BJ (cell line): ENCODE results near the gene PPRC1. TPM values are rescaled to one million over a fixed set of nuclear protein-coding genes. Genes with fewer than 3 reads are reported as not detected.
A peak's percentile ranks its signal among the peaks of the same experiment; 100 is the strongest.

Source experiments
- CTCF ChIA-PET: fragments of 350-600 bp; formaldehyde crosslinking; extraction: SDS; loops from one replicate; lab custom pipeline; 2021; ENCODE audit warnings: antibody characterized with exemption, inconsistent platforms; lab: Yijun Ruan, JAX
- POLR2A ChIA-PET: fragments of 300-600 bp; sonication (Branson Sonifier 250); formaldehyde crosslinking; extraction: SDS; loops from one replicate; lab custom pipeline; 2021; ENCODE audit warnings: antibody characterized with exemption; lab: Charles Lee
- DNase-seq: peaks from one replicate; pipeline ENCODE4 v3.0.0-alpha.2; 2011; ENCODE audit warnings: low read depth
- H3K27me3 ChIP-seq: 2 replicates; pipeline ENCODE4 v1.6.0; 2011; ENCODE audit warnings: low read length; ENCODE audit not compliant: control insufficient read depth, insufficient read depth
- H3K36me3 ChIP-seq: 2 replicates; pipeline ENCODE4 v1.5.1; 2011; ENCODE audit warnings: low read length; ENCODE audit not compliant: control insufficient read depth, insufficient read depth
- H3K4me3 ChIP-seq: 2 replicates; pipeline ENCODE4 v1.5.1; 2011; ENCODE audit warnings: low read depth, mild to moderate bottlenecking, control low read depth, low read length
- polyA plus RNA-seq: library from polyadenylated mRNA; depleted of rRNA; stranded (reverse); fragments of >200 nt; gene quantifications from 2 replicates; pipeline ENCODE4 v1.2.3, GENCODE V29; 2011
- TF ChIP-seq, protein P1 (sequence below): IDR thresholded peaks from 2 replicates; pipeline ENCODE4 v1.5.1; 2011; ENCODE audit warnings: low read depth, mild to moderate bottlenecking, control low read depth, inconsistent platforms, low read length, moderate library complexity; ENCODE audit not compliant: insufficient read depth

Gene PPRC1
- polyA plus RNA-seq, 1 experiment, result 17.3 TPM

DNA sequence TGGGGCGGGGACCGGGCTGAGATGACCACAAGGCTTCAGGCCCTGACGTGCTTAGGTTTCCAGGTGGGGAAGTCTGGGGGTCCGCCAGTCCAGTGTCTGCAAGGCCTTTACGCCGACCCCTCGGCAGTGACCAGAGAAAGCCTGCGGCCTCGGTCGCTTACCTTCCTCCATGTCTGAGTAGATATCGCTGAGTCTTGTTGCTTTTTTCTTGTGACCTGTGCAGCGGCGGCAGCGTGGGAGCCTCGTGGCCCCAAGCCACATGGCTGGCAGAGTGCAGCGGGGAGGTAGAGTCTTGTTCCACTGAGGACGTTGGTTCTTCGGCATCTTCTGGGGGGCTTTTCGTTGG is 19.7 kb downstream of the PPRC1 start:
- no peaks in the 10 kb centered on the region for H3K27me3 ChIP-seq
- H3K36me3 ChIP-seq, result peaks cover 20% of the 10 kb centered on the region
- TF ChIP-seq, protein P1, sequence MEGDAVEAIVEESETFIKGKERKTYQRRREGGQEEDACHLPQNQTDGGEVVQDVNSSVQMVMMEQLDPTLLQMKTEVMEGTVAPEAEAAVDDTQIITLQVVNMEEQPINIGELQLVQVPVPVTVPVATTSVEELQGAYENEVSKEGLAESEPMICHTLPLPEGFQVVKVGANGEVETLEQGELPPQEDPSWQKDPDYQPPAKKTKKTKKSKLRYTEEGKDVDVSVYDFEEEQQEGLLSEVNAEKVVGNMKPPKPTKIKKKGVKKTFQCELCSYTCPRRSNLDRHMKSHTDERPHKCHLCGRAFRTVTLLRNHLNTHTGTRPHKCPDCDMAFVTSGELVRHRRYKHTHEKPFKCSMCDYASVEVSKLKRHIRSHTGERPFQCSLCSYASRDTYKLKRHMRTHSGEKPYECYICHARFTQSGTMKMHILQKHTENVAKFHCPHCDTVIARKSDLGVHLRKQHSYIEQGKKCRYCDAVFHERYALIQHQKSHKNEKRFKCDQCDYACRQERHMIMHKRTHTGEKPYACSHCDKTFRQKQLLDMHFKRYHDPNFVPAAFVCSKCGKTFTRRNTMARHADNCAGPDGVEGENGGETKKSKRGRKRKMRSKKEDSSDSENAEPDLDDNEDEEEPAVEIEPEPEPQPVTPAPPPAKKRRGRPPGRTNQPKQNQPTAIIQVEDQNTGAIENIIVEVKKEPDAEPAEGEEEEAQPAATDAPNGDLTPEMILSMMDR, result no peak
- POLR2A ChIA-PET, result no interaction called here
- no peak for DNase-seq
- CTCF ChIA-PET, result interaction anchor here (0.9 to 2.6 kb wide), 5 partner anchors 17 to 201 kb away, joined by 3 to 7 read pairs (median 3); partner anchors contain the start of gene PPRC1
- H3K4me3 ChIP-seq, result peak overlapping the region; percentile 77

DNA sequence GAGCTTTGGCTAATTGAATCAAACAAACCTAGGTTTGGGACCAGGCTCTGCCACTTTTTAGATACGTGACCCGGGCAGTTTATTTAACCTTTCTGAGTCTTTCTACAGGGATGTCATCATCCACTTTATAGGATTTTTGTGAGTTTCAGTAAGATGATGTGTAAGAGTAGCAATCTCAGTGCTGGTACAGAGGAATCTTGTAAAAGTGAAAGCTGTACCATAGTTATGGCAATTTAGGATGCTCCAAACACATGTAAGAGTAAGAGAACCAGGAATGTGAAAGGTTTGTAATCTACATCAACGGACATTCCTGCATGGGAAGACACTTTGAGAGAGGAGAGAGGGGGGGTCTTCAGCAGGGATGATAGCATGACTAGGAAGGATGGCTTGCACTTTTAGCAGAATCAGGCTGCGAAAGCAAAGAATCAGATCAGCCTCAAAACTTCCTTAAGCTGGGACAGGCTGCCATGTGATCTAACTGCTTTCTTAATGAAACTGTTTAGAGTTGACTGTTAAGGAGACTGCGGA is 20.3 kb downstream of the PPRC1 start:
- H3K36me3 ChIP-seq, result peaks cover 23% of the 10 kb centered on the region
- POLR2A ChIA-PET, result no interaction called here
- DNase-seq, result no peak
- no peaks in the 10 kb centered on the region for H3K27me3 ChIP-seq
- TF ChIP-seq, protein P1, result no peak
- peak overlapping the region; percentile 77 for H3K4me3 ChIP-seq
- CTCF ChIA-PET, result interaction anchor here (0.8 to 2.6 kb wide), 3 partner anchors 17 to 198 kb away, joined by 4 to 7 read pairs (median 6); no protein-coding TSS in a partner anchor

DNA sequence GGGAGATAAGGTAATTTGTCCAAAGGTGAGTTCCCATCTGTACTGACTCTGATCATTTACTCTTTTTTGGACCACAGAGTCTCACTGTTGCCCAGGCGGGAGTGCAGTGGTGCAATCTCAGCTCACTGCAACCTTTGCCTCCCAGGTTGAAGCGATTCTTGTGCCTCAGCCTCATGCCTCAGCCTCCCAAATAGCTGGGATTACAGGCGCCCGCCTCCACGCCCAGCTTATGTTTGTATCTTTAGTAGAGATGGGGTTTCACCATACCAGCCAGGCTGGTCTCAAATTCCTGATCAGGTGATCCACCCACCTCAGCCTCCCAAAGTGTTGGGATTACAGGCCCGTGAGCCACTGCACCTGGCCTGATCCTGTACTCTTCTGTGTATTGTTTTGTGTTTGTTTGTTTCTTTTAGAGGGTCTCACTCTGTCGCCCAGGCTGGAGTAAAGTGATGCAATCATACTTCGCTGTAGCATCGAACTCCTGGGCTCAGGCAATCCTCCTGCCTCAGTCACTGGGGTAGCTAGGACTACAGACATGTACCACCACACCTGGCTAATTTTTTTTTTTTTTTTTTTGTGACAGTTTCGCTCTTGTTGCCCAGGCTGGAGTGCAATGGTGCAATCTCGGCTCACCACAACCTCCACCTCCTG is 21.8 kb downstream of the PPRC1 start:
- DNase-seq, result no peak
- Histone ChIP-seq H3K27me3 (no peaks in the 10 kb centered on the region), H3K36me3 (peaks cover 17% of the 10 kb centered on the region), H3K4me3 (no peak overlapping the region)
- CTCF ChIA-PET, result interaction anchor here (1.1 to 2.6 kb wide), 2 partner anchors 76 to 198 kb away, joined by 3 to 7 read pairs; no protein-coding TSS in a partner anchor
- TF ChIP-seq, protein P1, result no peak
- POLR2A ChIA-PET, result no interaction called here

DNA sequence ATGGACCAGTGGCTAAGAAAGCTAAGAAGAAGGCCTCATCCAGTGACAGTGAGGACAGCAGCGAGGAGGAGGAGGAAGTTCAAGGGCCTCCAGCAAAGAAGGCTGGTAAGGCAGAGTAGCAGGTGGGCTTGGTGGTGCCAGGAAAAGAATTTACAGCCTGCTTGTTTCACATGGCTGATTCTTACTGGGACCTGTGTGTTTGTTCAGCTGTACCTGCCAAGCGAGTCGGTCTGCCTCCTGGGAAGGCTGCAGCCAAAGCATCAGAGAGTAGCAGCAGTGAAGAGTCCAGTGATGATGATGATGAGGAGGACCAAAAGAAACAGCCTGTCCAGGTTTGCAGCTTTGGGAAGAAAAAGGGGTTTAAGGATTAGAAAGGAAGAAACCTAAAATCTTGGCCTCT is 24.4 kb downstream of the PPRC1 start:
- no peaks in the 10 kb centered on the region for H3K27me3 ChIP-seq
- TF ChIP-seq, protein P1, result no peak
- ChIA-PET CTCF (interaction anchor here (1.2 to 5.6 kb wide), 3 partner anchors 11 to 266 kb away, joined by 3 to 52 read pairs (median 5); no protein-coding TSS in a partner anchor), POLR2A (no interaction called here)
- H3K4me3 ChIP-seq, result no peak overlapping the region
- no peak for DNase-seq
- H3K36me3 ChIP-seq, result peaks cover 39% of the 10 kb centered on the region

DNA sequence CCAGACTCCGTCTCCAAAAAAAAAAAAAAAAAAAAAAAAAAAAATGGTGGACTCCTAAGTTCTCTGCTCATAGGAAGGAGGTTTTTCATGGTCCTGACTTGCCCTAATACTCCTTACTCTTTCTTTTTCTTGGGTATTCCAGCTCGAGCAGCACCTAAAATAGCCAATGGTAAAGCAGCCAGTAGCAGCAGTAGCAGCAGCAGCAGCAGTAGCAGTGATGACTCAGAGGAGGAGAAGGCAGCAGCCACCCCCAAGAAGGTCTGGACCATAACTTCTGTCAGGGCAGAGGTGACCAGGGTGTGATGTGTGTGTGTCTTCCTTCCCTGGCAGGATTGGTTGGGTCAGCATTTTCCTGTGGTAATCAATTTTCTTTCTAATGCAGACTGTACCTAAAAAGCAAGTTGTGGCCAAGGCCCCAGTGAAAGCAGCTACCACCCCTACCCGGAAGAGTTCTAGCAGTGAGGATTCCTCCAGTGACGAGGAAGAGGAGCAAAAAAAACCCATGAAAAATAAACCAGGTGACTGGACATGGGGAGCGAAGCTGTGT is 26.3 kb downstream of the PPRC1 start:
- TF ChIP-seq, protein P1, result no peak
- no peak overlapping the region for H3K4me3 ChIP-seq
- no peaks in the 10 kb centered on the region for H3K27me3 ChIP-seq
- DNase-seq, result no peak
- POLR2A ChIA-PET, result no interaction called here
- H3K36me3 ChIP-seq, result peaks cover 41% of the 10 kb centered on the region
- CTCF ChIA-PET, result interaction anchor here (5.6 kb wide), 1 partner anchor 10 kb away, joined by 52 read pairs; no protein-coding TSS in a partner anchor
